GM12801 (cell line): Measurements from ENCODE around the gene TMPRSS5.

Experiments used
- TF ChIP-seq, protein P1 (sequence below): IDR thresholded peaks from one replicate; pipeline ENCODE4 v1.5.1; 2011; ENCODE audit warnings: control low read depth; ENCODE audit not compliant: insufficient read length; ENCODE audit errors: extremely low read depth

Gene TMPRSS5

DNA sequence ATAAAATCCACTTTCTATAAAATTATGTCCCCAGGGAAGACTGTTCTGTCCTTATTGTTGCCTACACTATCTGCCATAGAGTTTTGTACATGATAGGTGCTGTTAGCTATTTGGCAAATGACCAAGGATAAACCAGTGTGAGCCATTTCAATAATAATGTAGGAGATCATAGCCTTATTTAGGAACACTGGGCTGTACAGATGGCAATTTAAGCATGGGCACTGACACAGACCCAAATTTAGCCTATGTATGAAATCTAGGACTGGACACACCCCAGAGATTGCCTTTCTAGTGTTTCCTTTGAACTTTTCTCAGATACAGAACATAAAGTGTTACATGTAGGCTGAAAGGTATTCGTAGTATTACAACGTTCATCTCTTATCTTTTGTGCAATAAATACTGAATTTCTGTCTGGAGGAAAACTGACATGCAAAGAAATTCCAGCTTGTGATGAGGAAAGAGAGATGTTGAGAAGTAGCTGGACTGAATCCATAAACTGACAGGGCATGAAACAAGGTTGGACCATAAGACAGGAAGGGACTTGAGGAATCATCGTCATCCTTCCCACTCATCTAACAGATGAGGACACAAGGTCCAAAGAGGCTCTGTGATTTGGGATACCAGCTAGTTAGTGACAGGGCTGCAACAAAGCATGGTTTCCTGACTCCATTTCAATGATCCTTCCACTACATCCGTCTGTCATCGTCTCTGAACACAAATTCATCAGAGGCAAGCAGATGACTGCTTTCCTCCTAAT is 60.3 kb downstream of the TMPRSS5 start:
- TF ChIP-seq, protein P1, sequence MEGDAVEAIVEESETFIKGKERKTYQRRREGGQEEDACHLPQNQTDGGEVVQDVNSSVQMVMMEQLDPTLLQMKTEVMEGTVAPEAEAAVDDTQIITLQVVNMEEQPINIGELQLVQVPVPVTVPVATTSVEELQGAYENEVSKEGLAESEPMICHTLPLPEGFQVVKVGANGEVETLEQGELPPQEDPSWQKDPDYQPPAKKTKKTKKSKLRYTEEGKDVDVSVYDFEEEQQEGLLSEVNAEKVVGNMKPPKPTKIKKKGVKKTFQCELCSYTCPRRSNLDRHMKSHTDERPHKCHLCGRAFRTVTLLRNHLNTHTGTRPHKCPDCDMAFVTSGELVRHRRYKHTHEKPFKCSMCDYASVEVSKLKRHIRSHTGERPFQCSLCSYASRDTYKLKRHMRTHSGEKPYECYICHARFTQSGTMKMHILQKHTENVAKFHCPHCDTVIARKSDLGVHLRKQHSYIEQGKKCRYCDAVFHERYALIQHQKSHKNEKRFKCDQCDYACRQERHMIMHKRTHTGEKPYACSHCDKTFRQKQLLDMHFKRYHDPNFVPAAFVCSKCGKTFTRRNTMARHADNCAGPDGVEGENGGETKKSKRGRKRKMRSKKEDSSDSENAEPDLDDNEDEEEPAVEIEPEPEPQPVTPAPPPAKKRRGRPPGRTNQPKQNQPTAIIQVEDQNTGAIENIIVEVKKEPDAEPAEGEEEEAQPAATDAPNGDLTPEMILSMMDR = no peak

DNA sequence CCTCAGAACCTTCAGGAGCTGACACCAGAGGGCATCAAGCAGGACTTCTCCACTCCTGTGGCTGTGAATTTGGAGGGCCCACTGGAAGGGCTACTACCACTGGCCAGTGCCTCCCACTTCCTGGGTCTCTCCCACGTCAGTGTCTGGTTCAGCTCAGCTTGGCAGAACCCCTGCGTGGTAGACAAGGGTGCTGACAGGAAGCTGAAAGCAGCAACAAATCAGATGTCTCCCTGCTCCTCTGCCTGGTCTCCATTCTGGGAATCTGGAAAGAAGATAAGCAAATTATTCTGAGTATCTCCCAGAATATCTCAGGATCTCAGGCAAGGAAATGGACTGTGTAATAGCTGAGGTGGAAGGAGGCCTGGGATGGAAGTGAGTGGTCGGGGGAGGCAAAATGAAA is 61.5 kb downstream of the TMPRSS5 start:
- TF ChIP-seq, protein P1 = no peak

DNA sequence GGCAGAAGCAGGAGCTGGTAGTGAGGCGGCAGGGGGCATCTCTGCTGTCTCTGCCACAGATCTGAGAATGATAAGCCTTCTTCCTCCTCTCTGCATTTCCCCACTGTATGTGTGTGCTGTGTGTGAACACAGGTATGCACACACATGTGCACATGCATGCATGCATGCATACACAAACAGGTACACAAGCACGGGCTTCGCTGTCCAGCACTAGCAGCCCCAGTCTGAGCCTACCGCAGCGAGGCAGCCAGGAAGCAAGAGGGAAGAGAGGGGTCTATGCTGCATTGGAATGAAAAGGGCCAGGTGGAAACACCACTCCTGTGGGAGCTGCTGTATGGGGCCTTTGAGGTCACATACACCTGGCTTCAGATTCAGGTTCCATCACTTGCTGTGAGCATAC is 62.4 kb downstream of the TMPRSS5 start:
- TF ChIP-seq, protein P1 = no peak

DNA sequence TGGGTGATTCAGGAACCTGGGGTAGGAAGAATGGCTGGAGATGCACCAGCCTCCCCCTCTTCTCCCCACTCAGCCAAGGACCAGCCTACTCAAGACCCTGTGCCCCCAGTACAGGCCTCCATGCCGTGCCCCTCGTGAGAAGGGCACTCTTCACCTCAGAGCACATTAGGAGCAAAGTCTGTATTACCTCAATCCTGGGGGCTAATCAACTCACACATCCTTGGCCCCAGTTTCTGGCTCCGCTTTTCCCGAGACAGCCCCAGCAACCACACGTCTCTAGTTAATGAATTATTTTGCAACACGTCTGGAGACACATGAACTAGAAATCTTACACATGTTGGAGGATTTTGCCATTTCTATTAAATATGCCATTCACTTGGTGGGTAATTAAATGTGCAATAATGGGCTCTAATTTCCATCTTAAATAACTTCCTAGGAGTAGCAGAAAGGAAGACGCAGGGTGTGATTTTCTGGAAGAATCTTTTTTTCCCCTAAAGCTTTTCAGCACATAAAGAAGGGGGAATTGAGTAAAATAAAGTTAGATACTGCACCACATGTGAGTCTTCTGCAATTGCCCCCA is 63.0 kb downstream of the TMPRSS5 start:
- TF ChIP-seq, protein P1 = no peak

DNA sequence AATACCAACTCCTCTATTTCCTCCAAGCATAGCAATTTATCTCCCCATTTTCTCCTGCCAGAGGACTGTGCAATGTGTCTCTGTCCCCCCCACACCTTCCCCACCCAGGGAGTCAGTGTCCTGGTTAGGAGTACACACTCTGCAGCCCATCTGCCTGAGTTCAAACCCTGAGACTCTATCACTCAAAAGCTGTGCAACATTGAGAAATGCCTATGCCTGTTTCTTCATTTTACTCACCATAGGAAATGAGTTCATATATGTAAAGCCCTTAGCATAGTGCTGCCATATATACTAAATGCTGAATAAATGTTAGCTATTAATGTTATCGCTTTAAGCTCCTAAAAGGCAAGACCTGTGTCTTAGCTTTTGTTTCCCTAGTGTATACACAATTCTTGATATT is 64.0 kb downstream of the TMPRSS5 start:
- TF ChIP-seq, protein P1 = no peak

DNA sequence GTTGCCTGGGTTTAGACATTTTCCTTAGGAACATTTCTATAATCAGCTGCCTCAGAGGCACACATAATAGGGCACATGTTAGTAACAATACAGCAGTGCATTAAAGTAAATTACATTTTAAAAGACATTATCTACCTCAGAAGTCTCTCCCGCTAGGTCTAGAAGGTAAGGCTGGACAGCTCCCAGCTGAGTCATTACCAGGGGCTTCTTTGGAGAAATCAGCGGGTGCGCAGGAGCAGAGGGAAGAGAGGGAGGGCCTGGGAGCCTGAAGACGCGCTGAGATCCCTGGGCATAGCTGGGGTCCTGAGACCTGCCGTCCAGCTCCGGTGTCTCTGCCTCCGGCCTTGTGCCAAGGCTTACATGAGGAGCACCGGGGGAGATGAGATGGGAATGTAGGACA is 67.7 kb downstream of the TMPRSS5 start:
- TF ChIP-seq, protein P1 = no peak

DNA sequence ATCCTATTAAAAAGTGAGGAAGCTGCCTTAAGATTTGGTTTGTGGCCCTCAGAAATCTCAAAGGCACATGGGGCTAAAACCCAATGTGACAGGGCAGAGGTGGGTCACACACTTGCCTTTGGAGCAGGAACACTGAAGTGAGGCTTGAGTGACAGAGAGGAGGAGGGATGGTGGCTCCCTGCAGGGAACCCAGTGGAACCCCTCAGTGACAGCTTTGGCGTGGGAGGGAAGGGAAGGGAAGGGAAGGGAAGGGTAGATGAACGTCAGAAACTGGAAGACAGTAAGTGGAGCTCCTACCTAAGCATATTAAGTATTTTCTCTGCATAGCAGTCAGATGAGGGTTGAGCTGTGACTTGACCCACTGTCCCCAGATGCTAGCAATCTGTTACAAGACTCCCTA is 68.5 kb downstream of the TMPRSS5 start:
- TF ChIP-seq, protein P1 = no peak
